GM19351 (cell line): ENCODE data around the gene COPB2.
"Not testable (repeated sequence)": the region's sequence is repeated elsewhere in the genome, so short reads cannot be mapped to it uniquely, and the experiment has no call there.

Experiments used
- ATAC-seq: cut with Tn5 transposase; IDR thresholded peaks from one replicate; pipeline ENCODE4 v1.9.1; 2021; ENCODE audit warnings: mild to moderate bottlenecking, moderate library complexity; ENCODE audit not compliant: unreplicated experiment

The COPB2 gene

DNA sequence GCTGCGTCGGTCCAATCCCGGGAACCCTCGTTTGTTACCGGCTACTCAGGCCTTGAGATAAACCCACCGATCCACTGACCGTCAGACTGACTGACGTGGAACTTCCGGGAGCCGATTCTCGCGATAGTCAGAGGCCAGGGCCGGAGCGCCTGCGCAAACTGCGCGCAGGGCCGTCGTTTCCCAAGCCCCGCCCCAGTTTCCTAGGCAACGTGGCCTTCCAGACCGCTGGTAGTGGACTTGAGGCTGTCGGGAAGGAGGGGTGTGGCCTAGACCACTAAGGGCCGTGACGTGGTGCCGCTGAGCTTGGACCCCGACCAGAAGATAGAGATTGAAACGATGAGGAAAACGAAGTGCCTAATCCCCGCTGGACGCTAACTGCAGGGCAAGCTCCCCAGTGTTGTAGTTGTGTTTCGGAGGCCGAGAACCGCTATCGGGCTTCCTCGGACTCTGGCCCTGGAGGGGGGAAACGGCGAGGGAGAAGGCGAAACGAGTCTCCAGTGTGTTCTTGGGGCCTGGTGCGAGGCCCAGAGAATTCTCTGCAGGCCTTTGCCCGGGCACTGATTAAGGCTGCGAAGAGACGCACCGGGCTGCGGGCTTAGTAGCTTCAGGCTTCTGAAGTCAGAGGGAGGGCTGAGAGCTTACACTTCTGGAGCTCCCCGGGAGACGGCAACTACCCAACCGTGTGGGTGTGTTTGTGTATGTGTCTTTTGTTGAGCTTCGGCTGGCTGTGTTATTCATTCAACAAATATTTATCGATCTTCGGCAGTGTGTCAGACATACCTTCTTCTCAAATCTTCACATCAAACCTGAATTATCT lies at the start of gene COPB2:
COPB2 (minus strand) TSS at position 96 of the 817 bp plus-strand sequence. CDS start 97 bp downstream, outside the sequence.
- peak; percentile 96 for ATAC-seq

DNA sequence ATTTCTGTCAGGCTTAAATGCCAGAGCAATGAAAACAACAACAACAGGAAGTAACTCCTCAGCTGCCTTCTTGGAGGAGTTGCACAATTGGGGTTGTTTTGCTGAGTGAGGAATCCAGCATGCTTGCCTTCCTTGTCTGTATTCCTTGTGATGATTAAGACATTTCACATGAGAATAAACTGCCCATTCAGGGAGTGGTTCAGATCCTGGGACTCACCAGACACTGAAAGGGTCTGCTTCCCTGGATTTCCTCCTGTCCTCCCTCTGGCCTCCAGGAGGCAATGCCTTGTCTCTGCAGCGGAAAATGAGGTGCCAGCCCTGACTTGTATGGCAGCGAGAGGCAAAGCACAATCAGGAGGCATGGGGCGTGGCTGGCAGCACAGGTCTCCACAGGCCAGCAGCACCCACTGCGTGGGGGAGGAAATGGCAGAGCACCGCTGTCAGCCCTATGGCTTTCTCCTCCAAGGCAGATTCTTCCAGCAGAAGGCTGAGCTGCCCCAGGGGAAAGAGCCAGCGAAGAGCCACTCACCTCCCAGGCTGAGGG lies 45.4 kb upstream of the COPB2 start:
- no peak for ATAC-seq

DNA sequence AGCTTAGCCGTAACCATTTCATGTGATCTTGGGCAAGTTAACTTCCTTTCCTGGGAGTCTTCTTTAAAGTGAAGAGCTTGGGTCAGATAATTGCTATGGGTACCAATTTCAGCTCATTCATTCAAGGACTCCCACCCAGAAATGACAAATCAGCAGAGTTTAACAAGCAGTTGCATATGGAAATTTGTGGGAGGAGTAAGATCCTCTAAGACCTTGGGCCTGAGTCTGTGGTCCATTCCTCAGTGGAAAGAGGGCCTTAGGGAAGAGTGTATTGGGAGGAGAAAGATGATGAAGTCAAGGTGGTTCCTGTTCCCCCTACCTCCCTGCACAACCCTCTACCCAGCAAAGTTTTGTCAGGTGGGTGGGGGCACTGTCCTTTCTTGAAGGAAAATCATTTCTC lies 44.8 kb upstream of the COPB2 start:
- no peak for ATAC-seq

DNA sequence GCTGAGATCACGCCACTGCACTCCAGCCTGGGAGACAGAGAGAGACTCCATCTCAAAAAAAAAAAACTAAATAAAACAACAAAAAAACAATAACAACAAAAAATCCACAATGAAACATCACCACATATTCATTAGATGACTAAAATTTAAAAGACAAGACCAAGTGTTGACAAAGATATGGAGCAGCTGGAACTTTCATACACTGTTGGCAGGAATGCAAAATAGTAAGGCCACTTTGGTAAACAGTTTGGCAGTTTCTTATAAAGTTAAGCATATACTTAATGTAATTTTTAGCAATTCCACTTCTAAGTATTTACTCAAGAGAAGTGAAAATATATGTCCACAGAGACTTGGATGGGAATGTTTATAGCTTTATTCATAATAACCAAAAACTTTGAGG lies 43.6 kb upstream of the COPB2 start:
- no peak for ATAC-seq

DNA sequence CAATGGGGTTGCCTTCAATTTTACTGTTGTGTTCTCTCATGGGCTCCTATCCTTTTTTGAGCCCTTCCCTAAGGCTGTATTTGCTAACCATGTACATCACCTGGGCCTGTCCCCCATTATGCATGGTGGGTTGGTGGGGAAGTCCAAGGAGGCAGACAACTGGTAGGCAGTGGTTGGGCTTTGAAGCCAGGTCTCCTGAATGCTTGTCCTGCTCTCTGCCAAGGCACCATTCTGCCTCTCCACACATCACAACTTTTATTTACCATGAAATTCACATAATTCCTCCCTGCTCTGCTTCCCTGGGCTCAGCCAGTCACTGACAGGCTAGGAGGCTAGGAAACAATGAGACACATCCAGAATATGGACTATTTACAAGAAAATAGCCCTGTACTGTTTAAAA lies 41.0 kb upstream of the COPB2 start:
- ATAC-seq: no peak

DNA sequence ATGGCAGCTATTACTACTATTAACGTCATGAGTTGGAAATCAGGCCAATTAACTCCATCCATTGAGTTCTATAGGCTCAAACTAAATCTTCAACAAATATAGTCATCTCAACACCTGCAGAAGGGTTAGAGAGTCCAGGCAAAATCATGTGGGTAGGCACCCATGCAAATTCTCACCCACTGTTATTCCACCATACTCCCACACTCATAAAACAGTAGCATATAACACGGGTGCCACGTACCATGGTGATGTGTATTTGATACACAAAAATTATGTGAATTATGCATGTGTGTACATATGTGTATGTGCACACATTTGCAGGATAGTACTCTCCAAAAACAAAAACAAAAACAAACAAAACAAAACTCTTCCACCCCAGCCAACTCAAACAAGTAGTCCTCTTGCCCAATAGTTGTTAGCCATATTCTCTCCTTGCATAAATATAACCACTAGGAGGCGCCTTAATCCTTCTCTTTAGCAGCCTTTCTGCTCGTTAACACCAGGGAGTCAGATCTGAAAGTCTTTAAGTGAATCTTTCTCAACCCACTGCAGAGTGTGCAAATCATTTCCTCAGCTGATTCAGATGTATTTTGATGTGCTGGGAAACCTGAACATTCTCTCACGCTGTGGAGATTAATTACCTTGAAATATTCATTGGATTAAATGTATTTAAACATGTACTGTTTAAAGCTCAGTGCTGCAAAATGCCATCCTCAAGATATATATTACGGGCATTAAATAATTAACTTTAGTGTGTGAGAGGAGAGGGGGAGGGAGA lies 38.0 kb upstream of the COPB2 start:
- peak; percentile 95 for ATAC-seq

DNA sequence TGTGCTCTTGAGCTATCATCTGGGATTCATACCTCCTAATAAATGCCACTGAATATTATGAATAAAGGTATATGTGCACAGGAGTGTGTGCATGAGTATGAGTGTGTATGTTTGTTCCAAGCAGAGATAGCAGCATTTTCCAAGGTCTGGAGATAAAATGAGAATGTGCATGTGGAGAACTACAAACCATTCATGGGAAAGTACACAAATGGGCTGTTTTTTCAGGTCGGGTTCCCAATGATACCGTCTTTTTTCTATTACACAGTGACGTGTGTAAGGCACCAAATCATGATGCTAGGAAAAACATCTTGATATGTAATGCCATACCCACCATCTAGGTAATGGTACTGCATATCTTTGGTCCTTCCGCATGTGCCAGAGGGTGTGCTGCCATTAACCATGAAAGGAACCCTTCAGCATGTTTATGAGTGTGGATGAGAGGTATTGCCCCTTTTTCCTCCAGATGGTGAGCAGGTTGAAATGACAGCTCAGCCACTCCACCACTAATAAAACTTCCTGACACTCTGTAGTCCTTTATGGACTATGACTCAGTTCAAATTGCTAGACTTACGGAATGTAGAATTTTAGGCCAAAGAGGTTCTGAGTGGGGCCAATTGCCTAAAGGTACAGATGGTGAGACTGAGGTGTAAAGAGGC lies 36.4 kb upstream of the COPB2 start:
- no peak for ATAC-seq

DNA sequence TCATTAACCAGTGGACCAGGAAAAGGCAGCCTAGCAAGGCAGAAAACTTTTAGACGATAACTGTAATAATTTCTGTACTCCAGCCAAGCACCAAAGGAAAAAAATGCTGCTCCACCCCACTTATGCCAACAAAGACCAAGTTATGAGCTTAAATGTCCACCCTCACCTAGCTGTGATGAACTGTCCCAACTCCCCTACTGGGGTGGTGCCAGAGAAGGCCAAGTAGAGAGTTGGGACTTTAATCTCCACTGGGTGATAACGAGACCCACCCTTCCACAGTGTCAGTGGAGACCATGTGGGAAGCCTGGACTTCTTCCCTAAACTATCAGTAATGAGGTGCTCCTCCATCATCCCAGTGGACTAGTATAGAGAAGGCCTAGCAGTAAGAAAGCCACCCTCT lies 33.8 kb upstream of the COPB2 start:
- ATAC-seq: no peak

DNA sequence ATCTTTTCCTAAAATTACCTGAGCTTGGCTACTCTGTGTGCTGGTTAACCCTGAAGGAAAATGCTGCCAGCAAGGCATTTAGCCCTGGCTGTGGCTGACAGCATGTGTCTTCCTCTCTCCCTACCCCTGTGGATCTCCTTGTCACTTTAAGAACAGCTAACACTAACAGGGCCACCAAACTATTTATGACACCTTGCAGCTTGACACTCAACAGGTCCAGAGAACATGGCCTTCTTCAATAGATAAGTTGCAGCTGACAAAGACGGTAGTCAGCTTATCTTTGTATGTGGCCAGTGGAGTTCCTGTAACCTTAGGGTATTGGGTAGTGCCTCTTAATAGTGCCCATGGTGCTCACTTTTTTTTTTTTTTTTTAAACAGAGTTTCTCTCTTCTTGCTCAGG lies 32.0 kb upstream of the COPB2 start:
- ATAC-seq: no peak

DNA sequence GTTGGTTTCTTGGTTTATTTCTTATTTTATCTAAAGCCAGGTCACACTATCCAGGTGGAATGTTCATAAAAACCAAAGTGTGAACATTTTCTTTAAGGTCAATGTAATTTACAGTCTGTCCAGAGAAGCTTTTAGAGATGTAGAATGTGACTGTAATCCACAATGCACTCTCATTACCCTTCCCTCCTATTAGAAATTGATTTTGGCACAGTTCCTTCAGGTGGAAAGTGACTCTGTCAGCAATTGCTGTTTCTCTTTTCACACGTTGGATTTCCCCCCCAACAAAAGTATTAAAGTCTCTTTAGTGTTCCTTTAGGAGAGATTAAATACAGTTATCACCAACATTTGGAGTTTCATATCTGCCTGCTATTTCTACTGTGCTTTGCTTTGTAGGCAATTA lies 31.6 kb upstream of the COPB2 start:
- ATAC-seq: no peak

DNA sequence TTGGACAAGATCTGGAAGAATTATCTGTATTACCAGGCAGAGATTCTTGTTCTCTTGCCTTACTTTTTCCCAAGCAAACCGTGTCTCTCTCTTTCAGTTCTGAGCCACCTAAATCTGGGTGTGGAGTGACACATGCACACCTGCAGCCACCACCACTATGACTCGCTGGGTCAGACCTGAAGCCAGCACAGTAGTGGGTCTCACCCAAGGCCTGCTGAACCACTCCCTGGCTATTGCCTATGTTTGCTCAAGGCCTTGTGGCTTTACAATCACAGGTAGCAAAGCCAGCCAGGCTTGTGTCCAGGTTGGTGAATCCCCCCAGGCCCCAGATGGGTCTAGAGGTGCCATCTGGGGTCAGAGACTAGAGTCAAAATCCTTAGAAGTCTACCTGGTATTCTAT lies 28.7 kb upstream of the COPB2 start:
- ATAC-seq: no peak

DNA sequence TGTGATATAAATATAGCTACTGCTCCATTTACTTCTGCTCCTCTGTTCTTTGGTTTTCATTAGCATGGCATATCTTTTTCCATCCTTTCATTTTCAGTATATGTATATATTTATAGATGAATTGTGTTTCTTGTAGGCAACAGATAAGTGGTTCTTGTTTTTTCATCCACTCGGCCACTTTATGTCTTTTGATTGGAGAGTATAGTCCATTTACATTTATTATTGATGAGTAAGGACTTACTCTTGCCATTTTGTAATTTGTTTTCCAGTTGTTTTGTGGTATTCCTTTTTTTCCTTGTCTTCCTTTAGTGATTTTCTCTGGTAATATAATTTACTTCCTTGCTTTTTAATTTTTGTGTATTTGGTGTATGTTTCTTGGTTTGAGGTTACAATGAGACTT lies 26.8 kb upstream of the COPB2 start:
- ATAC-seq: no peak

DNA sequence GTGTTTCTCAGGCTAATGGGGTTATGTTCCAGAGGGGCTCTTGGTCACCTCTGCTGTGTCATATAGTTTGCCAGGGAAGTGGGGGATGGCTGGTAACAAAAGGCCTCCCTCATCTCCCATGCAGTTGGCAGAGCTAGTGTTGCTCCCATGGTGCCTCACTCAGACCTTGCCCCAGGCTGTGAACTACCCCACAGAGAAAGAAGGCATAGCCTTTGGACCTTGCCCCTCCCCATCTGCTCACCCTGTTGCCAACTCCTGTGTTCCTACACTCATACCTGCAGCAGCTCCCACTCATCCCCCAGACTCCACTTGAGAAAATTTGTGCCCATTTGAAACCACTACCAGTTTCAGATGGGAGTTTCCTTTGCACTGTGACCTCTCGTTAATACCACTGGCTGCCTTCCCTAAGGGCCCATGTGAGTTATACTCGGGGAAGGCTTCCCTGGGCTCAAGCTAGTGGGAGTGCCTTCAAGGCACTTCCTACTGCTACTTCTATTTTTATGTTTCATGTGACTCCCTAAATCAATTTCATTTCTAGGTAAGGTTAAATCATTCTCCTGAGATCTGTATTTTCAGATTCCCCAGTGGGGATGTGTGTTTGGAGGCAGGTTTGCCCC lies 25.3 kb upstream of the COPB2 start:
- no peak for ATAC-seq

DNA sequence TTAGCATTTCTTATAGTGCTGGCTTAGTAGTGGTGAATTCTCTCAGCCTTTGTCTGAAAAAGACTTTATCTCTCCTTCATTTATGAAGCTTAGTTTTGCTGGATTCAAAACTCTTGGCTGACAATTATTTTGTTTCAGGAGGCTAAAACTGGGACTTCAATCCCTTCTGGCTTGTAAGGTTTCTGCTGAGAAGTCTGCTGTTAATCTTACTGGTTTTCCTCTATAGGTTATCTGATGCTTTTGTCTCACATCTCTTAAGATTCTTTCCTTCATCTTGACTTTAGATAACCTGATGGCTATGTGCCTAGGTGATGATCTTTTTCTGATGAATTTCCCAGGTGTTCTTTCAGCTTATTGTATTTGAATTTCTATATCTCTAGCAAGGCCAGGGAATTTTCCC lies 23.4 kb upstream of the COPB2 start:
- not testable (repeated sequence) for ATAC-seq

DNA sequence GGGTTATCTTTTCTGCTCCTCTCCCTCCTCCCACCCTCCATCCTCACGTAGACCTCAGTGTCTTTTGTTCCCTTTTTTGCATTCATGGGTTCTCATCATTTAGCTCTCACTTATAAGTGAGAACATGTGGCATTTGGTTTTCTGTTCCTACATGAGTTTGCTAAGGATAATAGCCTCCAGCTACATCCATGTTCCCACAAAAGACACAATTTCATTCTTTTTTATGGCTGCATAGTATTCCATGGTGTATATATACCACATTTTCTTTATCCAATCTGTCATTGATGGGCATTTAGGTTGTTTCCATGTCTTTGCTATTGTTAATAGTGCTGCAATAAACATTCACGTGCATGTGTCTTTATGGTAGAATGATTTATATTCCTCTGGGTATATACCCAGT lies 11.7 kb upstream of the COPB2 start:
- ATAC-seq: not testable (repeated sequence)

DNA sequence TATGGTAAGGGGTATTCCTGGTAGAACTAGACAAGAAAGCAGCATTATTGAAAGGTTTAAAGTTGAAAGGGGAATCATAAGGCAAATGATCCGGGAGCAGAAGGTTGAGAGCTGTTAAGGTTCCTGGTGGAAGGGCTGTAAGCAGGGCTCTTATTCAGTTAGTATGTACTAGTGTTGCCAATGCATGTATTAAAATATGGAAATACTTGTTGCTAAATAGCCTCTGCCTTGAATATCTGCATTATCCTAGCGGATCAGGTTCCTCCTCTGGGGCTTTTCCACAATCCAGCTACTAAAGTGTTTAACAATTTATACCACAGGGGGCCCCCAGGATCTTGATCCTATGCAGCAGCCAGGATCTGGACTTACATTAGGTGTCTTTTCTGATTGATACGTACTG lies 7.3 kb upstream of the COPB2 start:
- no peak for ATAC-seq

DNA sequence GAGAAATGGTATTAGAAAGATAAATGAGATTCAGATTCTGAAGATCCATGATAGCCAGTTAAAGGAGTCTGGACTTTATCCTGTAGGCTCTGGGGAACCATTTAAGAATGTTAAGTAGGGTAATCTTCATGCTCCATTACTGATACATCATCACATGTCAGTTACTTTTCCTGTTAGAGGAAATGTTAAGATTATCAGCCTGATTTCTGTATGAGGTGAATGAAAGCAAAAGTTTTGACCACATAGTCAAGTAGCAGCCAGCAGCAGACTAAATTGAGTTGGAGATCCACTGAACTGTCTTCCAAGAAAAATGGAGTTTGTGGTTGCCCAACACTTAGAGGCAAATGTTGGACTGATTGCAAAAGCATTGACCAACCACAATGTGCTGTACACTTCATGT lies 4.7 kb upstream of the COPB2 start:
- ATAC-seq: no peak

DNA sequence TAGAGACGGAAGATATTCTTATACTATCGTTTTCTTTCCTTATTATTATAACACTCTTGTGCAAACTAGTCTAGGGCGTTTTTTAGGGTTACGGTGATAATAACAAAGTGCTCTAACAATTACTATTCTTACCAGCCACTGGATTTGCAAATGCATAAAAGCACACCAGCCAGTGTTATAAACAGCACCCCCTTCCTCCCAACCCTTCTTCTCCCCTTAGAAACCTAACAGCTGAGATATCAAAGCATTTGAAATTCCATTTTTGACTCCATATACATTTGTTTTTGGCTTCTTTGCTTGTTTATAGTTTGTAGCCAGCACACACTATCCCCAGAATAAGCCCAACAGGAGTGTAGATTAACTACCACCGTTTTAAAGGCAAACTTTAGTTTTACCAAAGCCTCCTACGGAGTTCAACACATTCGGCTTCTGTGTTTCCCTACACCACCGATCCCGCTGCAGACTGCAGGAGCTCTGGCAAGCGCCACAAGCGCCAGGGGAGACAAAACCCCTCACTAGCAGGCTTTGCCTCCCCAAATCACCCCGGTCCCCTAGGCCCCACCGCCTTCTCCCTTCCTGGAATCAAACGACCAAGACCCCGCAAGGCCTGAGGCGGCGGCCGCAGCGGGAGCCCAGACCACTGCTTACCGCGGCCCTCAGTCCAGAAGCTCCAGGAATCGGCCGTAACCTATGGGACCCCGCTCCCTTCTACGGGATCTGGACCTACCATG lies 461 bp downstream of the COPB2 start:
- ATAC-seq: peak; percentile 24

DNA sequence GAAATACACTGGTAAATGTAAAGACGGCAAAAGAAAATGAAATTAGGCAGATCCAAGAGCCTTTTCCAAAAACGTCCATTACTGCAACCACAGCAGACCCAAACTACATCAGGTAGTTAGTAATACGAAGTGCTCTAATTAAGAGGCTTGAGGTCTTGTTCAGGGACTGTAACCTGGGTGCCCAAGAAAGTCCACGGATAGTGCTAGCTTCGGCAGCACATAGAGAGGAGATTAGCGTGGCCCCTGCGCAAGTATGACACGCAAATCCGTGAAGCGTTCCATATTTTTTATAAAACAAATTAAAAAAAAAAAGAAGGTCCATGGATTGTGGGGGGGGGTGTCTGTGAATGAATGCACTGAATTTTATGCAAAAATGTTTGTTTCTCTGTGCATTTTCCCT lies 1.4 kb downstream of the COPB2 start:
- no peak for ATAC-seq

DNA sequence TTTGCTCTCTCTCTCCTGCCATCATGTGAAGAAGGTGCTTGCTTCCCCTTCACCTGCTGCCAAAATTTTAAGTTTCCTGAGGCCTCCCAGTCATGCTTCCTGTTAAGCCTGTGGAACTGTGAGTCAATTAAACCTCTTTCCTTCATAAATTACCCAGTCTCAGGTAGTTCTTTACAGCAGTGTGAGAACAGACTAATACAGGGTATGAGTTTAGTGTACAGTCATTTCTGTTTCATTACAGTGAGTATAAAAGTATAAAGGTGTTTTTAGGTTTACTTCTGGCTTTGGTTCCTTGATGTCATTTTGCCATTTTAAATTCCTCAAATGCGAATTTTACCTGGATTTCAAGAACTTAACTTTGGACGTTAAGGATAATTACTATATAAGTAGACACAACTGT lies 7.2 kb downstream of the COPB2 start:
- ATAC-seq: not testable (repeated sequence)
